HG03521 (cell line): ENCODE results near the gene HCN4.
"Not testable (repeated sequence)": the region's sequence is repeated elsewhere in the genome, so short reads cannot be mapped to it uniquely, and the experiment has no call there.

Experiments
- ATAC-seq: cut with Tn5 transposase; IDR thresholded peaks from one replicate; pipeline ENCODE4 v1.9.1; 2021; ENCODE audit warnings: mild to moderate bottlenecking, moderate library complexity; ENCODE audit not compliant: unreplicated experiment

HCN4 gene

GRCh38 chr15:73300286-73300685 is 68.5 kb downstream of the HCN4 start:
- ATAC-seq, result not testable (repeated sequence)

- ATAC-seq, result no peak
Observed at GRCh38 chr15:73298522-73299245, 70.1 kb downstream of the HCN4 start.

- no peak for ATAC-seq
Observed at GRCh38 chr15:73296609-73297353, 72.0 kb downstream of the HCN4 start.

GRCh38 chr15:73295630-73296286 is 73.0 kb downstream of the HCN4 start:
- ATAC-seq, result no peak

- ATAC-seq, result no peak
Observed at GRCh38 chr15:73293773-73294172, 75.0 kb downstream of the HCN4 start.

GRCh38 chr15:73291441-73291840 is 77.3 kb downstream of the HCN4 start:
- no peak for ATAC-seq

GRCh38 chr15:73287019-73287418 is 81.7 kb downstream of the HCN4 start:
- no peak for ATAC-seq

GRCh38 chr15:73286311-73286710 is 82.4 kb downstream of the HCN4 start:
- ATAC-seq, result no peak

GRCh38 chr15:73284090-73284716 is 84.6 kb downstream of the HCN4 start:
- ATAC-seq, result no peak

- no peak for ATAC-seq
Observed at GRCh38 chr15:73283366-73283962, 85.3 kb downstream of the HCN4 start.

GRCh38 chr15:73282567-73283365 is 86.0 kb downstream of the HCN4 start:
- ATAC-seq, result no peak

GRCh38 chr15:73275862-73276261 is 92.9 kb downstream of the HCN4 start:
- ATAC-seq, result no peak

- no peak for ATAC-seq
Observed at GRCh38 chr15:73273181-73274002, 95.4 kb downstream of the HCN4 start.

GRCh38 chr15:73270366-73271097 is 98.2 kb downstream of the HCN4 start:
- no peak for ATAC-seq
